Fibroblast of skin of scalp (primary cell): ENCODE measurements around the gene RPTN.

Source experiments
- DNase-seq: peaks from one replicate; pipeline ENCODE4 v3.0.0-alpha.2; 2013

RPTN gene

GRCh38 chr1:152110365-152110859 lies 48.6 kb downstream of the RPTN start:
- DNase-seq = peak; percentile 38

GRCh38 chr1:152109998-152110294 lies 49.1 kb downstream of the RPTN start:
- DNase-seq = no peak

- DNase-seq = no peak
These were observed 49.6 kb downstream of the RPTN start for GRCh38 chr1:152109231-152109997.

- DNase-seq = no peak
These were observed 50.2 kb downstream of the RPTN start for GRCh38 chr1:152108882-152109222.

- peak; percentile 53 for DNase-seq
These were observed 50.8 kb downstream of the RPTN start for GRCh38 chr1:152107984-152108881.

GRCh38 chr1:152107031-152107983 lies 51.7 kb downstream of the RPTN start:
- no peak for DNase-seq

GRCh38 chr1:152104854-152105253 lies 54.2 kb downstream of the RPTN start:
- DNase-seq = no peak
